Activated naive CD4-positive, alpha-beta T cell treated with anti-CD3 and anti-CD28 coated beads, Interleukin-2, amount 50 U/mL, for 16 hours (primary cell): Measurements from ENCODE around the gene REEP6.
A peak's percentile ranks its signal among the peaks of the same experiment; 100 is the strongest.

Experiments used
- DNase-seq: peaks from one replicate; pipeline ENCODE4 v3.0.0-alpha.2; 2020

Gene REEP6

DNA sequence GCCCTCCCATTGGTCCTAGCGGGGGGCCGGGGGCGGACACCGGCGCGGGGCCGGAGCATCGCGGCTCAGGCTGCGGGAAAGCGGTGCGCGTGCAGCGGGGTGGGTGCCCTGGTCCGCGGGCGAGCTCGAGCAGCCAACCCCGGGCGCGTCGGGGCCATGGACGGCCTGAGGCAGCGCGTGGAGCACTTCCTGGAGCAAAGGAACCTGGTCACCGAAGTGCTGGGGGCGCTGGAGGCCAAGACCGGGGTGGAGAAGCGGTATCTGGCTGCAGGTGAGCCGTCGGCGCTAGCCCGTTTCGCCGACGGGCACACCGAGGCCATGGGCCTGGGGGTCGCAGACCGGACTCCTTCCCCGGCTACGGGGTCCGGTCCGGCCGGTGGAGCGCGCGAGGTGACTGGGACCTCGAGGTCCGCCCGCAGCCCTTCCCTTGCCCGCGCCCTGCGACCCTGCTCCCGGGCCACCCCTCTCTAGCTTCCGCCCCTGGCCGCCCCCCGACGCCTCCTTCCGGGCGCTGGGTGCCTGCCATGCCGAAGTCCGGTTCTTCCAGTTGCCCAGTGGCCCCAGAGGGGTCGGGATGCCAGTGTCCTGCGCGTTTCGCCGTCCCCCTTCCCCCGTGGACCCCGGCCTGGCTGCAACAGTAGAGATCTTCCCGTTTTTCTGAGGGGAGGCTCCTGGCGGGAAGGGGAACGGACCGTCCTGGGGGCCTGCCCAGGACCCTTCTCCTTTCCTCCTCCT, at the start of gene REEP6:
Gene REEP6 (plus strand): TSS at position 68 of the 735 bp plus-strand sequence. CDS start 89 bp downstream, at position 157.
- DNase-seq: no peak

DNA sequence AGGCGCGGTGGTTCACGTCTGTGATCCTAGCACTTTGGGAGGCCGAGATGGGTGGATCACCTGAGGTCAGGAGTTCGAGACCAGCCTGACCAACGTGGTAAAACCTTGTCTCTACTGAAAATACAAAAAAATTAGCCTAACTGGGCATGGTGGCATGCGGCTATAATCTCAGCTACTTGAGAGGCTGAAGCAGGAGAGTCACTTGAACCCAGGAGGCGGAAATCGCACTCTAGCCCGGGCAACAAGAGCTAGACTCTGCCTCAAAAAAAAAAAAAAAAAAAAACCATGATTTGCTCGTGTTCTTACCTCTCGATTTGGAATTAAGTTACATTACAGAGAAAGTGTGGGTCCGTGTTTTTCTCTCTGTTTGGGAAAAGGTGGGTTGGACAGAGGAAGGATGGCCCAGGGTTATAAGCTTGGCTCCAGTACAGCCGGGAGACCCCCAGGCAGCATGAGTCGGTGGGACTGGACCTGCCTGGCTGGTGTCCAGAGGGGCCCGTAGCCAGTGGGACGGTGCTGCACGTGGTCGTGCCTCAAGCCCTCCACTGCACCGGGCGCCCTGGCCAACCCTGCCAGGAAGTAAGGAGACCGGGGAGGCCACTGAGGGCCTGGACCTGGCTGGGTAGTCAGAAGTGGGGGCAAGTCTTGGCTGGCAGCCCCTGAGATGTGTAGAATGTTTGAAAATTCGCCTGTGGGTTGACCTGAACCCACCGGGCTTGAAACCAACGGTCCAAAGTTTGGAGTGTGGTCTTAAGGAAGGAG, 49.1 kb upstream of the REEP6 start:
- no peak for DNase-seq

DNA sequence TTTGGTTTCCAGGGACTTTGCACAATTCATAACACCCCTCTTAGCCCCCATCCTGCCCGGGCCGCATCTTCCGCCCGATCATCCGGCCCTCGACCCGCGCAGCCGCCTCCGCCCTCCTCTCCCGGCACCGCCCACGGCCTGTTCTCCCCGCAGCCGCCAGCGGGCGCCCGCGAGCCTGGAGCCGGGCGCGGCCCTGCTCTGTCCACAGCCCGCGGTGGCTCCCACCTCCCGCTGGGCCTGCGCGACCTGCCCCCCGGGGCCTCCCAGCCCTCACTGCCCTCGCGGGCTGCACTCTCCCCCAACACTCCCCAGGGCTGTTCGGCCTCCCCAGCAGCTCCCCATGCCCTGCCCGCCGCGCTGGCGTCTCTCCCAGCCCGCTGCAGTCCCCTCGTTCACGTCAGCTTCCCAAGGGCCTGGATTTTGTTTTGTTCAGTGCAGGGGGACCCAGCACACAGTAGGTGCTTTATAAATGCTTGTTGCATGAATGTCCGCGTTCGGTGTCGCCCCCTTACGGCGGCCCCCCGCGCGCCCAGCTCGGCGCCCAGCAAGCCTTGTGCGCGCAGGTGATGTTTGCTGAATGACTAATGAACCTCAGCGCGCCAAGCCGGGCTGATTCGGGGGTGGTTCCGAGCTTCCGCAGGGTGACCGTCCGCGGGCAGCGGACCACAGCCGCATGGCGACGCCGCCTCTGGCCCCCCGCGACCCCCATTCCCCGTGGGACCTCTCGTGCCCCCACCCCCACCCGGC, 45.6 kb upstream of the REEP6 start:
- DNase-seq: peak; percentile 79

DNA sequence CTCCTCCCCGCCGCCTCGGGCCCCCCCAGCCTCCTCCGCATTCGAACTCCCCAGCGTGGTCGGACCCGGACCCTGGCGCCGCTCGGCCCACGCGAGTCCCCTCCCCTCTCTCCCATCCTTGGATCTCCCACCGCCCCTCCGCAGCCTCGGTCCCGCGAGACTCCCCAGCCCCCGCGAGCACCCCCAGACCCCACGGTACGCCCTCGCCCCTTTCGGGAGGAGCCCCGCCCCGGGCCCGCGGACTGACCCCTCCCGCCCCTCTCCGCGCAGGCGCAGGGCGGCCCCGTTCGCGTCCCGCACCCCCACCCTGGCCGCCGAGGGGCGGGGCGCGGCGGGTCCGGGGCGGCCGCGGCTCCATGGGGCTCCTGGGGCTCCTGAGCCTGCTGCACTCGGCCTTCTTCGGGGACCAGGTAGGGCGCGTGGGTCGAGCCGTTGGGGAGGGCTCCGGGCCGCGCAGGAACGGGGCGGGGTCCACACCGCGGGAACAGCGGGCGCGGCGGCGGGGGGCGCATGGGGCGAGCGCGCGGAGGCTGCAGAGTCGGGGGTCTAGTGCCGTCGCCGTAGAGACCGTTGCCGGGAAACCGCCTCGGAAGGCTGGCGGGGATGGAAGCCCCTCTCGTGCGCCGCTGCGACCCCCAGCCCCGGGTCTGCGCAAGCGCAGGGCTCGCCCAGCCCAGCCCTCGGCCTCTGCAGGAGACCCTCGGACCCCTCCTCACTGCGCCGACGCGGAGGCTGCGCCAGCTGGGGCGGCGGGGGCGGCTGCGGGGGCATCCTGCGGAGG, 44.9 kb upstream of the REEP6 start:
- DNase-seq: no peak

DNA sequence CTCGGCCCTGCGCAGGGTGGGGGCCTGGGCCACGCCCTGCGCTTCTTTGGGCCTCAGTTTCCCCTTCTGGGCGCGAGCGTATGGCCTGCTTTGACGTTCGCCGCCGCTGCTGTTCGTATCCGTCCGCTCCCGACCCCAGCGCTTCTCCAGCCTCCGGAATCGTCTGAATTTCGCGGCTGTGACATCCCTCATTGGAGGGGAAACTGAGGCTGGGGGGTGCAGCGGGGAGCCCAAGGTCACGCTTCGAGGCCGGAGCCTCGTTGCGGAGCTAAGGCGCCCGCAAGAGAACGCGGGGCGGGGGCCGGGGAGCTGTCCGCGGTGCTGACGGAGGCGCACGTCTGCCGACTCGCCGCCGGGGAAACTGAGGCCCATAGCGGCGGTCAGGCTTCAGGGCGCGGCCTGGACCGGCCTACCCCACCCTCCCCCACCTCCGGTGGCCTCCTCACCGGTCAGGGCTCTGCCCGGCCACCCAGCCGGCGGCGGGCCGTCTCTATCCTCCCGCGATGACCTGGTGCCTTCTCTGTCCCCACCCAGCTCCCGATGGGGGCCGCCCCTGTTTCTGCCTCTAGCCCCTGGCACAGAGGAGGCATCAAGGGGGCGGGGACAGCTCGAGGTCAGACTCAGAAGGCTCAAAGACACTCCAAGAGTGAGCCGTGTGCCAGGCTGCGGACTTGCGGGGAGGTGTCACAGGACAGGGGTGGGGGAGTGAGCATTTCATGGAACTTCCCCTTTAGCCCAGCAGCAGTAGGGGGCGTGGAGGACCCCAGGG, 44.1 kb upstream of the REEP6 start:
- DNase-seq: no peak

DNA sequence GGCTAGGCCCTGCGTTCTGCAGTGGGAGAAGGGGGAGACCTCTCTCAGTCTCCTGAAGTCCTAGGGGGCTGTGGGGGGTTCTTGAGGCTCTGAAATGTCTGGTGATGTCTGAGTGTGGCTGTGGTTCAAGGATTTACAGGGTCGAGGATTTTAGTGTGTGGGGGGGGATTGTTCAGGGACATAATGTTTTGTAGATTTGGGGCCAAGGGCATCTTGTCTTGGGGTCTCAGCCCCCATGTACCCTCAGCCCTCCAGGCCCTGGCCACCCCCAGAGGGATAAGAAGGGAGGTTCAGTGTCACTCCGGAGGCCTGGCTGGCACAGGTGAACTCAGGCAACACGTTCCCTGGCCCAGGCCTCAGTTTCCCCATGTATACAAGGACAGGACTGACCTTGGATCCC, 43.5 kb upstream of the REEP6 start:
- no peak for DNase-seq

DNA sequence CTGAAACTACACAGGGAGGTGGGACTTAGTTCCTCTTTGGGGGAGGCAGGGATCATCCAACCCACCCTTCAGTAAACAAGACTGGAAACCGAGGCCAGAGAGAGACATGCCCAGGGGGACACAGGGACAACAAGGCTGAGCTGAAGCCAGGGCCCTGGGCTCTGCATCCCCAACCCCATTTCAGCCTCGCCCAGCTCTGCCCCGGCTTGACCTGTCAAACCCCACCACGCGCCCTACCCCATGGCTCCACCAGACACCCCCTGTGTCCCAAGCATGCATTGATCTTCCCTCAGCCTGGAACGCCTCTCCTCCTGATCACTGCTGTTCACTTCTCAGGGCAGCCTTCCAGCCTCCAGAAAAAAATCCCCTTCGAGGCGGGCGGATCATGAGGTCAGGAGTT, 43.0 kb upstream of the REEP6 start:
- no peak for DNase-seq

DNA sequence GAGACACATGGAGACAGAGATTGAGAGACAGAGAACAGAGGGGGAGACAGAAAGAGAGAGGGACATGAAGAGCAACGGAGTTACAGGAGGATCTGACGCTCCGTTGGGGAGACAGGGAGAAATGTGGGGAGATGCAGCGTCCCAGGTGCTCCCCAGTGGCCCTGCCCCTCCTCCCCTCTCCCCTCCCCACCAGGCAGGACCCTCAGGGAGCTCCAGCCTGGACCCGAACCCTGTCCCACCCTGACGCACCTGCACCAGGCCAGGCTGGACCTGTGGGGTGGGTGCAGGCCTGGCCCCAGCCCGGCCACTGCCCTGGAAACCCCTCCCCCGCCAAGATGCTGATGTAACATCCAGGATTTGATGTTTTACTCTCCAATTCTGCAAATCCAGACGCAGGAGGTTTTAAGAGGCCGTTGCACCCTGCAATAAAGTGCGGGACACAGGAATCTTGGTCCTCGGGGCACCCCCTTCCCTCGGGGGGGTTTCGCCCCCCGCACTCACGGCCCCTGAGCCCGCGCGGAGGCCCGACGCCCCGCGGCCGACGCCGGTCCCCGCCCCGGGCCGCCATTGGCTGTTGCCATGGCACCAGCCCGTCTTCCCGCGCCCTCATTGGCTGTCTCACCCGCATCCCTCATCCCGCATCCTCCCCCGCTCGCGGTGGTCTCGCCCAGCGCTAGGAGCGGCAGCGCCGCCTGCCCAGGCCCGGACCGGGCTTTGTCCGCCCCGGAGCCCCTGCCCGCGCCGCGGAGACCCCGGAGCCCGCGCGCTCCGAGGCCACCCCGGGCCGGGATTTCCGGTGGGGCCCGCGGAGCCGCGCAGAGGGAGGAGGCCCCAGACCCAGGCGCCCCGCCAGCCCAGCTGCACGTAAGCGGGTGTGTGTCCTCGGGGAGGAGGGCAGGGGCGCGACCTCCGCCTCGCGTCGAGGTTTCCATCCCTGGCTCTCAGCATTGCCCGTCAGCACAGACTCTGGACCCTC, 41.2 kb upstream of the REEP6 start, which contains the start of gene APC2:
Gene APC2 (plus strand): TSS at position 655 of the 976 bp plus-strand sequence. CDS start 2,881 bp downstream, outside the sequence.
- DNase-seq: no peak

DNA sequence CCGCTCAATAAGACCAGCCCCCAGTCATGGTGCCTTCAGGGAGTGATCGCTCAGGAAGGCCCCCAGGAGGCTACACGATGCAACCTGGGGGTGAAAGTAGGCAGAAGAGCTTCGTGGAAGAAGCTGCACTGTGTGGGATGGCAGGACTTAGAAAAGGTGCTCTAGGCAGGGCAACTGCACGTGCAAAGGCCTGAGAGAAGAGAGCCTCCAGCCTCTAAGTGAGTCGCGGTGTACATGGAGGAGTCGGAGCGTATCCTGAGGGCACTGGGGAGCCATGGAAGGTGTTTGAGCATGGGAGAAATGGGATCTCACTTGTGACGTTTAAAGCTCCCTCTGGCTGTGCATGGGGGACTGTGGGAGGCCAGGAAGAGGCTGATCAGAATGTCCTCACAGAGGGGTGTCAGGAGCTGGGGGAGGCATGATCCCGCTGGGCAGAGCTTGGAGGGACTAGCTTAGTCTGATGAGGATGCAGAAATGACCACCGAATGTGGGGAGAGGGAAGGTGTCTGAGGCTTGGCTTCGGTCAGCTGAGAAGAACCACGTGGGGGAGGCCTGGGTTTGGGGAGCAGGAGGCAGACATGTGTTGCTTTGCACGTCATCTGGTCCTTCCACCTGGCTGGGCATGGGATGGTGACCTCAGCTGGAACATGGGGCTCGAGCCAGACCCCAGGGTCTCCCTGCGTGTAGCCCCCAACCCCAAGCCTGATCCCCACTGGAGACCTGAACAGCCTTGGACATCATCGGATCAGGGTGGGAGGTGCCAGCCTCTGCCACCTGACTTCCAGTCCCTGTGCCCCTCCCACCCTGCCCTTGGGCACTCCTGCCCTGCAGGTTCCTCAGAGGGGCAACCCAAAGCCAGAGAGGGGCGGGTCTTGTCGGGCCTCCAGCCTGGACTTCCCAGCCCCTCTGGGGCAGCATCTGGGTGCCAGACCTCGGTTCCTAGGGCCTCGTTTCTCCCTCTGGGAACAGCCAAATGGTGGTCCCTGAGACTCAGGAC, 39.9 kb upstream of the REEP6 start:
- no peak for DNase-seq

DNA sequence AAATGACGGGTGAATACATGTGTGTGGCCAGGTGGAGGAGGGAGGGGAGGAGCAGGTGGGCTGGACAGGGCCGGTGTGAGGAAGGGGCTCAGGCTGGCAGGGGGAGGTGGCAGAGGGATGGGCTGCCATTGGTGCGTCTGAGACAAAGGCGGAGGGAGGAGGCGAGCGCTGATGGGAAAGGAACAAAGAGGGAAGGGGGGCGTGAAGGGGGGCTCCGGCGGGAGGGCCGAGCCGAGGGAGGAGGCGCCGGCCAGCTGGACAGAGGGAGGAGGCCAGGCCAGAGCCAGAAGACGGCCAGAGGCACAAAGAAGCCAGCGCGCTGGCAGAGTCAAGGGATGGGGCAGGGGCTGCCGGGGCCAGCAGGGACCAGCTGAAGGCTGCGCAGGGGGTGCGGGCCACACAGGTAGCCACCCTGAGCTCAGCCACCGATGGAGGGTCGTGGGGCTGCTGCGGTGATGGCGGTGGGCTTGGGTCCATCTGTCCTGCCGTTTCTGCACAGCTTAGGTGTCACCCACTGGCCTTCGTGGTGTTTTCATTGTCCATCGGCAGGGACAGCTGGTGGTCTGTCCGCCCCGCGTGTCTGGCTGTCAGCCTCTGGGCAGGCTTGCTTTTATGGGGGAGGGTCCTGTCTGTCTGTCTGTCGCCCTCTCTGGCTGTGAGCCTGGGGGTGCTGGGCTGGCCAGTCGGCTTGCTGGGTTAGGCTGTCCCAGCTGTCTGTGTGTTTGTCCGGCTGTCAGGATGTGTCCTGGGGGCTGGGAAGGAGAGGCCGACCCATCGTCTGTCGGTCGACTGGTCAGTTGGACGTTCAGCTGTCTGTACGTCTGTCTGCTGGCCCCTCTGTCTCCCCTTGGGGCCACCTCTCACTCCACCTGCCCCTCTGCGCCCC, 38.8 kb upstream of the REEP6 start:
- DNase-seq: no peak

DNA sequence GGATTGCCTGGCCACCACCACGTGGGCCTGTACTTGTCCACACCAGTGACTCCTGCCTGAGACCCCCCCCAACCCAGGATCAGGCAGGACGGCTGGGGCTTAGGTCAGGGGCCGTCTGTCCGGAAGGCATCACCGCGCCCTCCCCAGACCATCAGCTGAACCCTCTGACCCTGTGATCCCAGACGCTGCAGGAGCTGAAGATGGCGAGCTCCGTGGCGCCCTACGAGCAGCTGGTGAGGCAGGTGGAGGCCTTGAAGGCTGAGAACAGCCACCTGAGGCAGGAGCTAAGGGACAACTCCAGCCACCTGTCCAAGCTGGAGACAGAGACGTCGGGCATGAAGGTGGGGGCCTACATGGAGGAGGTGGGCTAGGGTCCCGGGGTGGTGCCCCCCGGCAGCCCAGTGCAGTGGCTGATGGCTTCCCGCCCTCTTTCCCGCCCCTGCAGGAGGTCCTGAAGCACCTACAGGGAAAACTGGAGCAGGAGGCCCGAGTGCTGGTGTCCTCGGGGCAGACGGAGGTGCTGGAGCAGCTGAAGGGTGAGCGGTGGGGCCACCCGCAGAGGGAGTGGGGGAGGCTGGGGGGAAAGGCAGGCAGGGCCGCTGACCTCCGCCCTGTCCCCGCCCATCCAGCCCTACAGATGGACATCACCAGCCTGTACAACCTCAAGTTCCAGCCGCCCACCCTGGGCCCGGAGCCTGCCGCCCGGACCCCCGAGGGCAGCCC, 38.0 kb upstream of the REEP6 start:
- DNase-seq: no peak

DNA sequence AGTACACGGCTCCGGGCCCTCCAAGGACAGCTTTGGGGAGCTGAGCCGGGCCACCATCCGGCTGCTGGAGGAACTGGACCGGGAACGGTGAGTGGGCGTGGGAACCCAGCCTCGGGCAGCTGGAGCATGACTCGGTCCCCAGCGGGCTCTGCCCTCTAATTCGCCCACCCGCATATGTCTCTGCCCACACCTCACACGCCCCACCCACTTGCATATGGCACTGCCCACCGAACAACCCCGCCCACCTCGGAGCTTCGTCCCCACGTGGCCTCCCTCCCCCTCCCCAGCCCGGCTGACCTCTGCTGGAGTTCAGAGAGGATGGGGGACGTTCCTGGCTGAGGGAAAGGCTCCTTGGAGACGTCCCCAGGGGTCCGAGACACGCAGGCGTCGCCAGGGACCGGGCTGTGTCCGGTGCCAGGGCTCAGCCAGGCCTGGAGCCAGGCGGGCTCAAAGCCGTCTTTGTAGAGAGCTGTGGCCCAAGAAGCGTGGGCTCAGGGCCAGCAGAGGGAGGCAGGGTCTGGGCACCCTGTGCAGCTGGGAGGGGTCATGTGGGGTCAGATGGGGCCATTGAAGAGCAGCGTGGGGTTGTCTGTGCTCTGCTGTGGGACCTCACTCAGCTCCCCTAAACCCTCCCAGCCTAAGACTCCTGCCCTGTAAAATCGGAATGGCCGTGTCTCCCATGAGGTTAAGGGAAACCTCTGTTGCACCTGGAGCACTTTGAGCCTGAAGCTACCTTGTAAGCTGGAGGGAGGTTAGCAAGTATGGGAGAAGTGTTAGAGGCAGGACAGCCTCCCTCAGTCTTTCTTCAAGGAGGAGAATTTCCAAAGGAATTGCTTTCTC, 37.2 kb upstream of the REEP6 start:
- no peak for DNase-seq

DNA sequence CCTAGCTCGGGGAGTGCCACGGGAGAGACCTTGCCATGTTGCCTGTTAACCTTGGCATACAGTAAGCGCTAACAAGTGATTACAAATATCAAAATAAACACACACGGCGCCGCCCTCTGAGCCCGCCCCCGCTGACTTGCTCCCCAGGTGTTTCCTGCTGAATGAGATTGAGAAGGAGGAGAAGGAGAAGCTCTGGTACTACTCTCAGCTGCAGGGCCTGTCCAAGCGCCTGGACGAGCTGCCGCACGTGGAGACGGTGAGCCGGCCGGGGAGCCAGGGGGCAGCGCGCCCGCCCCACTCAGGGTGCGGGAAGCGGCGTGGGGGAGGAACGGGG, 36.0 kb upstream of the REEP6 start:
- DNase-seq: no peak

DNA sequence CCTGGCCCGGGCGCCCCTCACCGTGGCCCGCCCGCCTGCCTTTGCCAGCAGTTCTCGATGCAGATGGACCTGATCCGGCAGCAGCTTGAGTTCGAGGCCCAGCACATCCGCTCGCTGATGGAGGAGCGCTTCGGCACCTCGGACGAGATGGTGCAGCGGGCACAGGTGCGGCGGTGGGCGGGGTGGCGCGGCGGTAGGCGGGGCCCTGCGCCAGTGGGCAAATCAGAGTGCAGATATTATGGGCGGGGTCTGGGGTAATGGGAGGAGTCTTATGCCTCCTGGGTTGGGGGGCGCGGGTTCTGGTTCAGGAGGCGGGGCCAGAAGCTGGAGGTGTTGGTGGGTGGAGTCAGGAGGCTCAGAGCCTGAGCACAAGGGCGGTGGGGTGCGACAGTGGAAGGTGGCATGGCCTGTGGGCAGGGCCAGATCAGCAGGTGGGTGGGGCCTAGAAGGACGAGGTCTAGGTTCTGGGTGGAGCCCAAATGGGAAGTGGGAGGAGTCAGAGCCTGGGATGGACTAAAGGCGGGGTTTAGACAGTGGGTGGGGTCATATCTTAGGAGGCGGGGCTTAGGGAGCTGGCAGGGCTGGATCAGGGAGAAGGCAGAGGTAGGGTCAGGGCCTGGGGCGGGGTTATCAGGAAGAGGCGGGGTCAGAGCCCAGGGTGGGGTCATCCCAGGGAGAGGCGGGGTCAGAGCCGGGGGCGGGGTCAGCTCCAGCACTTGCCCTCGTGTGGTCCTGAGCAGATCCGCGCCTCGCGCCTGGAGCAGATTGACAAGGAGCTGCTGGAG, 35.5 kb upstream of the REEP6 start:
- DNase-seq: peak; percentile 60

DNA sequence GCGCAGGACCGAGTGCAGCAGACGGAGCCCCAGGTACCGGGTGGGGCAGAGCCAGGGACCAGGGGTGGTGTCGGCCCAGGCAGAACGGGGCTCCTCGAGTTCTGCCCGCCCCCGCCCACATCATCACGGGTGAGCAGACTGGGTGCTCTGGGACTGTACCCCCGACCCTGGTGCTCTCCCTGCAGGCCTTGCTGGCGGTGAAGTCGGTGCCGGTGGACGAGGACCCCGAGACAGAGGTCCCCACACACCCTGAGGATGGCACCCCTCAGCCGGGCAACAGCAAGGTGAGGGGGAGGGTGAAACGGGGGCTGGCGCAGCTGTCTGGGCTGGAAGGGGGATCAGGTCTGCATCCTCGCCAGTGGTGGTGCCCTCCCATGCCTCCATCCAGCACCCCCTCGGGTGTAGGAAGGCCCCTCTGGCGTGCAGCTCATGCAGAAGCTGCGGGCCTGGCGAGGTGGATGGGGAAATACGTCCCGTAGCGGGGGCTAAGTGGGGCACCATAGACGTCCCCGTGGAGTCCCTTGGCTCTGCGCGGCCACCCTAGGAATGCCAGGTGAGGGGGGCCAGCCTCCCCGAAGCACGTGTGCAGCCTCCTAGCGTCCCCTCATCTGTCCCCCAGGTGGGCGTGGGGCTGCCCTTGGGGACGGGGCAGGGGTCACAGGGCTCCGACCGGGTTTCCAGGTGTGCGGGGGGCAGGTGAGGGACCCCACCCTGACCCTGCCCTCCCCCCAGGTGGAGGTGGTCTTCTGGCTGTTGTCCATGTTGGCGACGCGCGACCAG, 34.7 kb upstream of the REEP6 start:
- DNase-seq: no peak
